Activated T-cell treated with anti-CD3 and anti-CD28 coated beads for 4 hours (primary cell): ENCODE data around the gene OCIAD1.
"Not testable (repeated sequence)": the region's sequence is repeated elsewhere in the genome, so short reads cannot be mapped to it uniquely, and the experiment has no call there.

ENCODE experiments used
- DNase-seq: peaks from one replicate; pipeline ENCODE4 v3.0.0-alpha.2; 2020

OCIAD1 gene

DNA sequence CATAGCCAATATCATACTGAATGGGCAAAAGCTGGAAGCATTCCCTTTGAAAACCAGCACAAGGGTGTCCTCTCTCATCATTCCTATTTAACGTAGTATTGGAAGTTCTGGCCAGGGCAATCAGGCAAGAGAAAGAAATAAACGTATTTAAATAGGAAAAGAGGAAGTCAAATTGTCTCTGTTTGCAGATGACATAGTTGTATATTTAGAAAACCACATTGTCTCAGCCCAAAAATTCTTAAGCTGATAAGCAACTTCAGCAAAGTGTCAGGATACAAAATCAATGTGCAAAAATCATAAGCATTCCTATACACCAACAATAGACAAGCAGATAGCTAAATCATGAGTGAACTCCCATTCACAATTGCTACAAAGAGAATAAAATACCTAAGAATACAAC lies 9.5 kb upstream of the OCIAD1 start:
- DNase-seq, result not testable (repeated sequence)

DNA sequence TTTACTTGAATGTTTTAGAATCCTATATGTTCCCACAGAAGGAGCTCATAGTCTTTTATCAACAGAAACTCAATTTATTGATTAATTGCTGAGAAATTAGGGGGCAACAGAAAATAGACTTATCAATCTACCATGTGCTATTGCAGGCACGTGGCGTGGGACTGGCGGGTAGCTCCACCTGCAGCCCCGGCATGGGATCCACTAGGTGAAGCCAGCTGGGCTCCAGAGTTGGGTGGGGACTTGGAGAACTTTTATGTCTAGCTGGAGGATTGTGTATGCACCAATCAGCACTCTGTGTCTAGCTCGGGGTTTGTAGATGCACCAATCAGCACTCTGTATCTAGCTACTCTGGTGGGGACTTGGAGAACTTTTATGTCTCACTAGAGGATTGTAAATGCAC lies 3.3 kb upstream of the OCIAD1 start:
- DNase-seq, result no peak

DNA sequence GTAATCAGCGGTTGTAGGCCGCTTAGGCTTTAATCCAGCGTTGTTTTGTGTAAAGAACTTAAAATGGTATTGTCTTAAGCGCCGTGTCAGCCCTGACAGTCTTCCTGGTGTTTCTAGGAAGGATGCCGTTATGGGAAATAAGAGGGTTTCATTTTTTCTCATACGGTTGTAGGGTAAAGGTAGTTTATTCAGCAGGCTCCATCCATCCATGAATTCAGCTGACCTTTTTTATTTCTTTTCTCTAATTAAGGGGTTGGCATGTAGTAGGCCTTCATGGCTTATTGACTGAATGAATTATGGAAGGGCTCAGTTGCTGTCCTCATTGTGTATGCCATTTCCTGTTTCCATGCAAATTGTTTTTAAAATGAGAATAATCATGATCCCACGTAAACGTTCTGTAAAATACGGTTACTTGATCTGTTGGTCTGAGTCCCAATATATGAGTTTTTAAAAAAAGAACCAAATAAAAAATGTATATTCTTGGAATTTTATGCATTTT lies 693 bp downstream of the OCIAD1 start:
- DNase-seq, result no peak

GRCh38 chr4:48832571-48832970 lies 1.7 kb downstream of the OCIAD1 start:
- no peak for DNase-seq

DNA sequence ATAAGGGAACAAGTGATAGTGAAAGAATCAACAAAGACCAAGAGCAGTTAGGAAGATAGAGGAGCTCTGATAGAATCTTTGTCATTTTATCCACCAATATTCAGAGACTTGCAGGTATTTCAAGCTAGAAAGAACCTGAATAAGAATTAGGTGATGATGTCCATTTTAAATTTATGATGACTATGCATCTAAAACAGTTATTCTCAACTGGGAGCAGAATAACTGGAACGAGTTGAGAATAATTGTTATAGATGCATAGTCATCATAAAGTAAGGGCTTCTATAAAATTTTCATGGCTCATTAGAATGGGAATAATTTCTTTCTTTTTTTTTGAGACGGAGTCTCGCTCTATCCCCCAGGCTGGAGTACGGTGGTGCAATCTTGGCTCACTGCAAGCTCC lies 5.8 kb downstream of the OCIAD1 start:
- DNase-seq, result no peak

- DNase-seq, result no peak
Observed at GRCh38 chr4:48841045-48841827, 10.3 kb downstream of the OCIAD1 start.

DNA sequence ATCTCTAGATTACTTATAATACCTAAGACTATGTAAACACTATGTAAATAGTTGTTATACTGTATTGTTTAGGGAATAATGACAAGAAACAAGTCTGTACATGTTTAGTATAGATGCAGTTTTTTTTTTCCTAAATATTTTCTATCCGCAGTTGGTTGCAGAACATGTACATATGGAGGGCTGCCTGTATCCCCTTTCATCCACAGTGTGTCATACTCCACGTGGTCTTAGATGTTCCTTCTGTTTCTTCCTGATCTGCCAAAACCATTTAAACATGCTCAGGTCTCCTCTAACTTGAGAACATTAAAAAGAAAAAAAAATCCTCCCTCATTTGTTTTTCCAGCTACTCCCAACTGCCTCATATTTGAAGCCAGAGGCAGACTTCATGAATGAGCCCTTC lies 14.0 kb downstream of the OCIAD1 start:
- no peak for DNase-seq

DNA sequence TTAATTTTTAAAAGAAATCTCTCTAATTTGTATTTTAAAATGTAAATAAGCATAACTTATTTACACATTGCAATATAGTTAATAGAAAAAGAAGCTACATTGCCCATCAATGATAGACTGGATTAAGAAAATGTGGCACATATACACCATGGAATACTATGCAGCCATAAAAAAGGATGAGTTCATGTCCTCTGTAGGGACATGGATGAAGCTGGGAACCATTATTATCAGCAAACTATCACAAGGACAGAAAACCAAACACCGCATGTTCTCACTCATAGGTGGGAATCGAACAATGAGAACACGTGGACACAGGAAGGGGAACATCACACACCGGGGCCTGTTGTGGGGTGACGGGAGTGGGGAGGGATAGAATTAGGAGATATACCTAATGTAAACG lies 17.9 kb downstream of the OCIAD1 start:
- DNase-seq, result not testable (repeated sequence)

DNA sequence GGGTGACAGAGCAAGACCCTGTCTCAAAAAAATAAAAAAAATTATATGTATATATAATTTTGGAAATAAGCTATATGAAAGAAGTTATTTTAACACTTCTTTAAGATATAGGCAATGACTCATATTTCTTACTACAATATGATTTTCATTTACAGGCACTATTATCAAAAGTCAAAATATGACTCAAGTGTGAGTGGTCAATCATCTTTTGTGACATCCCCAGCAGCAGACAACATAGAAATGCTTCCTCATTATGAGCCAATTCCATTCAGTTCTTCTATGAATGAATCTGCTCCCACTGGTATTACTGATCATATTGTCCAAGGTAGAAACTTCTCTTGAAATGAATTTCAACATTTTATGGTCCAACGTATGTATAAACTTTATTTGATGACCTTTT lies 20.8 kb downstream of the OCIAD1 start:
- no peak for DNase-seq

- no peak for DNase-seq
Observed at GRCh38 chr4:48853604-48854394, 22.9 kb downstream of the OCIAD1 start.

- no peak for DNase-seq
Observed at GRCh38 chr4:48854395-48854683, 23.5 kb downstream of the OCIAD1 start.

- no peak for DNase-seq
Observed at GRCh38 chr4:48854982-48855381, 24.1 kb downstream of the OCIAD1 start.

DNA sequence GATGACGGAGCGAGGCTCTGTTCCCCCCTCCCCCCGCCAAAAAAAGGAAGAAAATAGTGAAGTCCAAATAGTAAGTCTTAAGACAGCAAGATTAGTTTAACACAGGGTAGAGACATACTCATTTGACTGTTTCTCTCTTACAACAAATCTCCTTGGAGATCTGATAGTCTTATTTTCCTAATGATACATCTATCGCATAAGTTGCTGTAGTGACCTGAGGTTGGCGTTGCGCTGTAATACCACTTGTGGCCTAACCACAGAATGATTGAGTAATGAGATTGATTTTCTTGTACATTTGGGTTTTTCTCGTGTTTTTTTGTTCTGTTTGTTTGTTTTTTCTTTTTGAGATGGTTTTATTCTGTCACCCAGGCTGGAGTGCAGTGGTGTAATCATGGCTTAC lies 27.2 kb downstream of the OCIAD1 start:
- DNase-seq, result no peak

DNA sequence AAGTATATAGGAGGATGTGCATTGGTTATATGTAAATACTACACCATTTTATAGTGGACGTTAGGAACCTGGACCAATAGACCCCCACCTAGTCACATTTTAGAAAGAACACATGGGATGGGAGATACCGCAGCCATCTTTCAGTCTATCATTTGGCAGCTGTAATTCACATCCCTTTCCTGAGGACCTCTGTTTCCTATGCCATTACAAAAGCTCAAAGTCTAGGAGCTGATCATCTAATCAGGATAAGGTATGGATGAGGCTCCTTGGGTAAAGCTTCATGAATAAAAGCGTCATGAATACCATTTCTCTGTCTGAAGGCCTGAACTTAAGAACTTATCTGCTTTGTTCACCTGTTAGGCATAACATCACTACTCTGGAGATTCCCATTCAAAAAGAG lies 31.1 kb downstream of the OCIAD1 start:
- DNase-seq, result no peak

GRCh38 chr4:48862661-48863060 lies 31.8 kb downstream of the OCIAD1 start:
- no peak for DNase-seq

GRCh38 chr4:48863728-48864127 lies 32.8 kb downstream of the OCIAD1 start:
- no peak for DNase-seq

- DNase-seq, result not testable (repeated sequence)
Observed at GRCh38 chr4:48864696-48865095, 33.8 kb downstream of the OCIAD1 start.

DNA sequence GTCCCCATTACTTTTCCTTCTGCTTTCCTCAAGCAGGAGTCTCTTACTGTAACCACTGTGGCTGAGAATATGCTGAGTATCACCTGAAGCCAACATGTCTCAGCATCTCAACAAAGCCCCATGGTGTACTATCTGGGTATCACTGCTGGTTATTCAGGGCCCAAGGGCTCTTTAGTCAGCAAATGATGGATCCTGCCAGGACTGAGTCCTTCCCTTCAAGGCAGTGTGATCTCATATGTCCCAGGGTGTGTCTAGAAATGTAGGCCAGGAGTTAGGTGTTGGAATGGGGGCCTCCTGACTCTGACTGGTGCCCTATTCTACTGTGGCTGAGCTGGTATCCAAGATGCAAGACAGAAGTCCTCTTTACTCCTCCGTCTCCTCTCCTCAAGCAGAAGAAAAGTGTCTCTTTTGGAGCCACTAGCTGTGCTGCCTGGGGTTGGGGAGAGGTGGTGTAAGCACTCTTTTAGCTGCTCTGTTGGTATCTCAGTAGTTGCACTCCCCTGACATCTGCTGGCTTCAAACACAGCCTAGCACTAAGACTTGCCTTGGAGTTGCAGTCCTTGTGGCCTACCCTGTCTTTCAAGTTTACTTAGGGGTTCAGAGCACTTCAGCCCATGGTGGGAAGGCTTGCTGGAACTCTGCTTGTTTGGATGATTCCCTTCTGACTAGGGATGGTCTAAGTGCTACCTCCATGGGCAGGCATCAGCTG lies 47.1 kb downstream of the OCIAD1 start:
- no peak for DNase-seq

DNA sequence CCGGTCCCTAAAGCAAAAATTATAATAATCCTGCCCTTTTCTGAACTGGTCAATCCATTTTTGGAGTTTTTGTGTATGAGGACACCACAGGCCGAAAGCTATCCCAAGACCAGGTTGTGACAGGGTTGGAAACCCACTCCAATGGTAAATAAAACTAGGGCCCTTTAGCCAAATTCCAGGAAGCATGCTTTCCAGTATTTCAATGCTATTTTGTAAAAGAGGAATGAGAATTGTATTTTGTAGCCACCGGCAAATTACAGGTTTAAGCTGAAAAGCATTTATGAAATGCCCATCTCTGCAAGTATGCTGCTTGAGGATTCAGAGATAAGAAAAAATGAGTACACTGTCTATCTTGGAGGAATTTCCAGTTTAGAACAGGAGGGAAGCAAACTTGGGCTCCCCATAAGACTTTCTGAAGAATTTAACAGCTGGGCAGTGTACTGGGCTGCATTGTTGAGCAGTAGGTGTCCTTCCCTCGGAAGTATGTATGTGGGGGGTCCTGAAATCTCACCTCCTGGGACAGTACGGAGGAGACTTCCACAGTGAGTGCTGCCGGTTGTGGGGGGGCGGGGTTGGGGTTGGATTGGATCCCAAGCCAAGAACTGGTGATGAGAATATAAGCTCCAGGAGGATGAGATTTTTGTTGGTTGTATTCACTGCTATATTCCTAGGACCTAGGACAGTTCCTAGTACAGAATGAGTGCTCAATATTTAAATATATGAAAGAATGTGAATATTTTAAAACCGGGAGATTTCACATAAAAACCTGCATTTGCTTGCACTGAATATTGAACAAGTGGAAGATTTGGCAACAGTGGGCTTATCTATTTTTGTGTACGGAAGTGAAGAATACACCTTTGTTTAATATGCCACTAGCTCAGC lies 48.9 kb downstream of the OCIAD1 start:
- DNase-seq, result no peak

DNA sequence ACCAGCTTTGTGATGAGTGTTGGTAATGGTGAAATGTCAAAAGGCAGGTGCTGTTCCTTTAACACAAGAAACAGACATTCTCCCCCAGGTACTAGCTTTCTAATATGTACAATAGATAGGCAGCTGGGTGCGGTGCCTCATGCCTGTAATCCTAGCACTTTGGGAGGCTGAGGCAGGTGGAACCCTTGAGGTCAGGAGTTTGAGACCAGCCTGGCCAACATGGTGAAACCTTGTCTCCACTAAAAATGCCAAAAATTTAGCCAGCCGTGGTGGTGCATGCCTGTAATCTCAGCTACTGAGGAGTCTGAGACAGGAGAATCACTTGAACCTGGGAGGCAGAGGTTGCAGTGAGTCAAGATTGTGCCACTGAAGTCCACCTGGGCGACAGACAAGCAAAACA lies 50.8 kb downstream of the OCIAD1 start:
- not testable (repeated sequence) for DNase-seq

DNA sequence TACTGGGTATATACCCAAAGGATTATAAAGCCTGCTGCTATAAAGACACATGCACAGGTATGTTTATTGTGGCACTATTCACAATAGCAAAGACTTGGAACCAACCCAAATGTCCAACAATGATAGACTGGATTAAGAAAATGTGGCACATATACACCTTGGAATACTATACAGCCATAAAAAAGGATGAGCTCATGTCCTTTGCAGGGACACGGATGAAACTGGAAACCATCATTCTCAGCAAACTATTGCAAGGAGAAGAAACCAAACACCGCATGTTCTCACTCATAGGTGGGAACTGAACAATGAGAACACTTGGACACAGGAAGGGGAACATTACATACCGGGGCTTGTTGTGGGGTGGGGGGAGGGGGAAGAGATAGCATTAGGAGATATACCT lies 58.9 kb downstream of the OCIAD1 start:
- DNase-seq, result not testable (repeated sequence)

GRCh38 chr4:48891028-48891619 lies 60.2 kb downstream of the OCIAD1 start:
- no peak for DNase-seq
